Keratinocyte (primary cell): ENCODE data around the gene MEG3.

Experiments used
- EZH2 ChIP-seq: IDR thresholded peaks from one replicate; pipeline ENCODE4 v1.6.1; 2012; ENCODE audit warnings: inconsistent platforms, mild to moderate bottlenecking, low read length, moderate library complexity
- TF ChIP-seq, protein P1 (sequence below), 3 experiments: IDR thresholded peaks in 1 of 3; conservative IDR thresholded peaks in 1 of 3; optimal IDR thresholded peaks in 1 of 3; 2 replicates in 2 of 3; 3 replicates in 1 of 3; pipeline versions ENCODE3 to v1.5.1; 2011; ENCODE audit warnings: low read length in 3 of 3, mild to moderate bottlenecking in 3 of 3, moderate library complexity in 2 of 3, control low read depth in 1 of 3, inconsistent platforms in 1 of 3; ENCODE audit not compliant: insufficient read depth in 2 of 3; ENCODE audit errors: extremely low read depth in 1 of 3

DNA sequence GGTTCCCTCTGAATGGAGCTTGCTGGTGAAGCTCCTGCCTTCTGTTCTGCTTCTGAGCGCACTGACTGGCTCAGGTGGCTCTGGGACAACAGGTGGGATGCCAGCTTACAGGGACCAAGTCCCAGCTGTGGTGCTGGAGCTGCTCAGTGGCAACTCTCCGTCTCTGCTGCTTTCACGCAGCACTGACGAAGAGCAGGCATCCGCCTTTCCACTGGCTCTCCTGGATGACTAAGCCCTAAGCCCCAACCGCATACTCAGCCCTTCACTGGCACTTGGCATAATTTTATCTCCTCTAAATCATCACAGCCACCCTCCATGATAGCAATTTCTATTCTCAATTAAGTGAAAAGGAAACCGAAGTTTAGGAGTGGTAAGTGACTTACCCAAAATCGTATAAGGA, 81.3 kb downstream of the MEG3 start:
- TF ChIP-seq, protein P1, sequence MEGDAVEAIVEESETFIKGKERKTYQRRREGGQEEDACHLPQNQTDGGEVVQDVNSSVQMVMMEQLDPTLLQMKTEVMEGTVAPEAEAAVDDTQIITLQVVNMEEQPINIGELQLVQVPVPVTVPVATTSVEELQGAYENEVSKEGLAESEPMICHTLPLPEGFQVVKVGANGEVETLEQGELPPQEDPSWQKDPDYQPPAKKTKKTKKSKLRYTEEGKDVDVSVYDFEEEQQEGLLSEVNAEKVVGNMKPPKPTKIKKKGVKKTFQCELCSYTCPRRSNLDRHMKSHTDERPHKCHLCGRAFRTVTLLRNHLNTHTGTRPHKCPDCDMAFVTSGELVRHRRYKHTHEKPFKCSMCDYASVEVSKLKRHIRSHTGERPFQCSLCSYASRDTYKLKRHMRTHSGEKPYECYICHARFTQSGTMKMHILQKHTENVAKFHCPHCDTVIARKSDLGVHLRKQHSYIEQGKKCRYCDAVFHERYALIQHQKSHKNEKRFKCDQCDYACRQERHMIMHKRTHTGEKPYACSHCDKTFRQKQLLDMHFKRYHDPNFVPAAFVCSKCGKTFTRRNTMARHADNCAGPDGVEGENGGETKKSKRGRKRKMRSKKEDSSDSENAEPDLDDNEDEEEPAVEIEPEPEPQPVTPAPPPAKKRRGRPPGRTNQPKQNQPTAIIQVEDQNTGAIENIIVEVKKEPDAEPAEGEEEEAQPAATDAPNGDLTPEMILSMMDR (optimal IDR thresholded peaks at IDR 0.05 in 1 of 3, IDR thresholded peaks at IDR 0.05 in 1 of 3, conservative IDR thresholded peaks at IDR 0.05 in 1 of 3; ENCODE audit: extremely low read depth in 1 of 3, insufficient read depth in 2 of 3, low read length in 3 of 3) = no peak
- TF ChIP-seq EZH2 = no peak
